Cerebellar nuclear complex (tissue), 1 donor: ENCODE measurements around the gene RACK1.

Source experiments
- DNase-seq, 2 experiments: peaks; one replicate each; lab custom pipeline; 2025; lab: John Stamatoyannopoulos, UW

Gene RACK1

GRCh38 chr5:181195249-181195761 lies 48.4 kb downstream of the RACK1 start:
- no peak for DNase-seq

GRCh38 chr5:181194489-181195248 lies 49.0 kb downstream of the RACK1 start:
- DNase-seq, result no peak

- no peak for DNase-seq
These were observed 50.0 kb downstream of the RACK1 start for GRCh38 chr5:181193656-181194055.

GRCh38 chr5:181192337-181193046 lies 51.2 kb downstream of the RACK1 start:
- no peak for DNase-seq

GRCh38 chr5:181191526-181192336 lies 52.0 kb downstream of the RACK1 start:
- DNase-seq, result no peak

- no peak for DNase-seq
These were observed 52.8 kb downstream of the RACK1 start for GRCh38 chr5:181190711-181191525.

GRCh38 chr5:181189962-181190710 lies 53.6 kb downstream of the RACK1 start:
- no peak for DNase-seq

GRCh38 chr5:181189363-181189961 lies 54.2 kb downstream of the RACK1 start:
- DNase-seq, result no peak

- no peak for DNase-seq
These were observed 54.9 kb downstream of the RACK1 start for GRCh38 chr5:181188700-181189362.

- DNase-seq, result no peak
These were observed 56.0 kb downstream of the RACK1 start for GRCh38 chr5:181187500-181188213.

GRCh38 chr5:181186986-181187499 lies 56.7 kb downstream of the RACK1 start:
- DNase-seq, result no peak
